ENCODE results near the gene TUBAL3. TPM values are rescaled to one million over a fixed set of nuclear protein-coding genes. Genes with fewer than 3 reads are reported as not detected.
A peak's percentile ranks its signal among the peaks of the same experiment; 100 is the strongest.

The TUBAL3 gene
- total RNA-seq = not detected in 2 replicates
- long read RNA-seq = 0 reads

DNA sequence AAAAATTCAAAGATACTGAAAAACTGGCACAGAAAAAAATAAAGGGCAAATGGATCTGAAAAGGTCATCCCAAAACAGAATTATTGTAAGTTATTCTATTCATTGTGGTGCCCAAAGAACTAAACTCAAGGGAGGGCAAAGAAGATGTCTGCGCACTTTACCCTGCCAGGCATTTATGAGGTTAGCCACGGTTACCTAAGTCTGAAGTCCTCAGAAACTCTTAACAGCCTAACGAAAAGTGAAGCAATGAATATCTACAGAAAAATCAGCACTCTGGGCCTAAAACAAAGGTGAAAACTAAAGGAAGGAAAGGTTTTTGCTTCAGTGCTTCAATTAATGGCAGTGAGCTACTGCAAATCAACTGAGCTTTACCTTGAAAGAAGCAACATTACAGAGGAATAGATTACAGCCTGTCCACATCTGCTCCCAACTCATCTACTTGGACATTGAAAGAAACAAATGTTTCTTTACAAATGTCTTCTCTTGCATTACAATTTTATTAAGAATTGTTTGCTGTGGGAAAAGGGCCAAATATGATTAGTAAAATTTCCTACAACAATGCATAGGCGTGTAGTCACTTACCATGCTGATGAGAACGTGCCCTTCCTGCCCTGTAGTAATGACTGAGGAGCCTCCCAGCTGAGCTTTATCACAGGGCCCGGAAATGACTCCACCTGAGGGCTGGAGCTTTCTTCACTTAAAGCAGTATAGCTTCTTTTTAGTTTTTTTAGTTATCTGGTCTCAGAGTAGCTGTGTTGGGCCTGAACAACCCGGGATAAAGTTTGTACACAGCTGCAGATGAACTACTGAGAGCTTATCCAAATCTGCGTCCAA is at the start of gene TUBAL3:
TUBAL3 (minus strand) TSS at position 621 of the 834 bp plus-strand sequence; CDS start at position 585, 36 bp downstream.
- H3K4me1 Mint-ChIP-seq = no peaks in the 10 kb centered on the region
- no peak within 1 kb of the TSS for H3K4me3 Mint-ChIP-seq
- peaks cover 2% of the 10 kb centered on the region for H3K36me3 Mint-ChIP-seq (ENCODE audit: low read depth)
- TF ChIP-seq, protein P1, sequence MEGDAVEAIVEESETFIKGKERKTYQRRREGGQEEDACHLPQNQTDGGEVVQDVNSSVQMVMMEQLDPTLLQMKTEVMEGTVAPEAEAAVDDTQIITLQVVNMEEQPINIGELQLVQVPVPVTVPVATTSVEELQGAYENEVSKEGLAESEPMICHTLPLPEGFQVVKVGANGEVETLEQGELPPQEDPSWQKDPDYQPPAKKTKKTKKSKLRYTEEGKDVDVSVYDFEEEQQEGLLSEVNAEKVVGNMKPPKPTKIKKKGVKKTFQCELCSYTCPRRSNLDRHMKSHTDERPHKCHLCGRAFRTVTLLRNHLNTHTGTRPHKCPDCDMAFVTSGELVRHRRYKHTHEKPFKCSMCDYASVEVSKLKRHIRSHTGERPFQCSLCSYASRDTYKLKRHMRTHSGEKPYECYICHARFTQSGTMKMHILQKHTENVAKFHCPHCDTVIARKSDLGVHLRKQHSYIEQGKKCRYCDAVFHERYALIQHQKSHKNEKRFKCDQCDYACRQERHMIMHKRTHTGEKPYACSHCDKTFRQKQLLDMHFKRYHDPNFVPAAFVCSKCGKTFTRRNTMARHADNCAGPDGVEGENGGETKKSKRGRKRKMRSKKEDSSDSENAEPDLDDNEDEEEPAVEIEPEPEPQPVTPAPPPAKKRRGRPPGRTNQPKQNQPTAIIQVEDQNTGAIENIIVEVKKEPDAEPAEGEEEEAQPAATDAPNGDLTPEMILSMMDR (conservative IDR thresholded peaks at IDR 0.05) = no peak
- no peak for DNase-seq (ENCODE audit: low read depth, low spot score)
- peaks cover 8% of the 10 kb centered on the region for H3K9me3 Mint-ChIP-seq
- peaks cover 14% of the 10 kb centered on the region for H3K27me3 Mint-ChIP-seq (ENCODE audit: low read depth)
- H3K27ac Mint-ChIP-seq (ENCODE audit: unreplicated experiment) = no peak within 1 kb of the TSS

DNA sequence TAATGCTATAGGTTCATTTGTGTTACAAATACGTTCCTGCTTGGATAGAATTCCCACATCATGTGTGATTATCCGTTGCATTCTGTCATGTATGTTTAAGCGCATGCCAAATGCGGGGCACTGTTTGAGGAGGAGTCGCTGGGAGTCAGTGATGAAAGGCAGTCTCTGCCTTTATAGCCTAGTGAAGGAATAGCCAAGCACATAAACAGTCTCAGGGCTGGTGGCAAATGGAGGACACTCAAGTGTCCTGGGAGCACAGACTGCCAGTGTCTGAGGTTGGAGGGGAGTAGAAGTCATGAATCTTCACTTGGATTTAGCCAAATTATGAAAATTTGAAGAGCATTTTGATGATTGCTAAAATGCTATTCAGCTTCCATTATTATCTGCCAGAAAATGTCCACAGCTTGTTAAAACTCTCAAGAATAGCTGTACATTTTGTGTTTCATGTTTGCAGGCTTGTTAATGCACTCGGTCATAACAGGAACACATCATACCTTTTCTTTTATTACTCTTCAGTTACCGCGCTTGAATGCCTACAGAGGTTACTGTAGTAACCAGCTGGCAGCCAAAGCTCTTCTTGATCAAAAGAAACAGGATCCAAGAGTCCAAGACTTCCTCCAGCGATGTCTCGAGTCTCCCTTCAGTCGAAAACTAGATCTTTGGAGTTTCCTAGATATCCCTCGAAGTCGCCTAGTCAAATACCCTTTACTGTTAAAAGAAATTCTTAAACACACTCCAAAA is 49.3 kb upstream of the TUBAL3 start:
- no peak overlapping the region for H3K27ac Mint-ChIP-seq (ENCODE audit: unreplicated experiment)
- no peaks in the 10 kb centered on the region for H3K9me3 Mint-ChIP-seq
- H3K4me1 Mint-ChIP-seq = peaks cover 19% of the 10 kb centered on the region
- no peak for DNase-seq (ENCODE audit: low read depth, low spot score)
- H3K27me3 Mint-ChIP-seq (ENCODE audit: low read depth) = no peaks in the 10 kb centered on the region
- peaks cover 21% of the 10 kb centered on the region for H3K36me3 Mint-ChIP-seq (ENCODE audit: low read depth)
- TF ChIP-seq, protein P1 (conservative IDR thresholded peaks at IDR 0.05) = no peak
- H3K4me3 Mint-ChIP-seq = no peak overlapping the region

DNA sequence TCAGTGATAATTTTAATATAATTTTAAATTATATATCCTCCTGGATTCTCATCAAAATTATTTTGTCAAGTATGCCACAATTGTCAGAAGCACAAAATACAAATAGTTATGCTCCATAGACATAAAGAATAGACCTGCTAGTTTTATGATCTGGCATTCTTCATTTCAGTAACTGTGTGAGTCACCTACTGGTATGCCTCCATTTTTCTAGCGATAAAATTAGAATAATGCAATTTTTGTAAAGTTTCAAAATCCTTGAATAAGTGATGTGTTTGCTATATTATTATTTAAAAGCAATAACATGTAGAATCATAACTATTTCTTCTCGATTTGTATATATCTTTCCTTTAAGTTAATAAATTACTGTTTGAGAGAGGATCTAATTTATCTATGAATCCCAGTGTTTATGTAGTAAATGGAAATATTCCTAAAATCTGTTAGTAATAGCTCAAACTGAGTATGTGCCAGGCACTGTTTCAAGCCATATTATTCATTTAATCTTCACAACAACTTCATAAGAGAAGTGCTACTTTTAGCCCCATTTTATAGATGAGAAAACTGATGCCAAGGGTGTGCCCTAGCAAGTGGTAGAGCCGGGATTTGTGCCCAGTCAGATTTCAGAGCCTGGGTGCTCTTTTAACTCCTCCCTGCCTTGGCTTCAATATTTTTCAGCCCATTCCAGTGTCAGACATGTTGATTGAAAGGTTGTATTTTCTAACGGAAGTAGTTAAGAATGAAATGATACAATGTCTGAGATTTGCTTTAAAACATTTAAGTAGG is 46.2 kb upstream of the TUBAL3 start:
- Mint-ChIP-seq H3K4me1 (peaks cover 41% of the 10 kb centered on the region), H3K27me3 (ENCODE audit: low read depth) (no peaks in the 10 kb centered on the region), H3K9me3 (no peaks in the 10 kb centered on the region), H3K27ac (ENCODE audit: unreplicated experiment) (peak overlapping the region; percentile 79), H3K36me3 (ENCODE audit: low read depth) (peaks cover 10% of the 10 kb centered on the region), H3K4me3 (peak overlapping the region; percentile 49)
- TF ChIP-seq, protein P1 (conservative IDR thresholded peaks at IDR 0.05) = no peak
- DNase-seq (ENCODE audit: low read depth, low spot score) = no peak

DNA sequence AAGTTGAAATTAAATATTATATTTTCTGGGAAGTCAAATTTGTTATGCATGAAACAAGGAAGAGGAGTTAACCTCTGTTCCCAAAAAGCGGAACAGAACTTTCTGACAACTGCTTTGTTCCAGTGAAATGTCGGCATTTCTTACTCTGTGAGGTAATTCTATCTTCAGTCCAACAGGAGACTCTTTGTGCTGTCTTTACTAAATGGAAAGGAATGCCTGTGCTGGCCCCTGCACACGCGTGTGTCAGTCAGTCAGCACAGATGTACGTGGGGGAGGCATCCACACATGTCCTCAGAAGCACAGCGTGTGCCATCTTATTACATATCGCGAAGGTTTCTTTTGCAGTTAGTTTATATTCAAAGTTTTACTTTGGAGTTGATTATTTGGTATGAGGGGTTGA is 45.2 kb upstream of the TUBAL3 start:
- Mint-ChIP-seq H3K36me3 (ENCODE audit: low read depth) (peaks cover 10% of the 10 kb centered on the region), H3K4me1 (peaks cover 41% of the 10 kb centered on the region), H3K27ac (ENCODE audit: unreplicated experiment) (peak overlapping the region; percentile 96), H3K27me3 (ENCODE audit: low read depth) (no peaks in the 10 kb centered on the region), H3K4me3 (peak overlapping the region; percentile 81), H3K9me3 (no peaks in the 10 kb centered on the region)
- DNase-seq (ENCODE audit: low read depth, low spot score) = no peak
- TF ChIP-seq, protein P1 (conservative IDR thresholded peaks at IDR 0.05) = peak; percentile 33

DNA sequence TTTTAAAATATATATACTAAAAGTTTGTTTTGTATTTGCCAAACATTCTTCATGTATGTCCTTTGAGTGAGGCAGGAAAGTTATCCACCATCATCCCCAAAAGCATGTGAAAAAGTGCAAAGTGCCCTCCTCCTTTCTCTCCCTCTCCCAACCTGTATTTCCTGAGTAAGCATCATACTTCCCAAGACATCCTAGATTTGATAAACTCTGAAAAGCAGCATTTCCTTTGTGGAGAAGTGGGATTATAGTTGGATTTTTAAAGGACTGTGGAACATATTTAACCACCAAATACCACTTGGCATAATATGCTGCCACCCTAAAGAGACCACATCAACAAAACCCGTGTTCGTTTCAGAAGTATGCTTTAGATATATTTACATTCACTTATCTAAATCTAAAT is 44.6 kb upstream of the TUBAL3 start:
- Mint-ChIP-seq H3K4me1 (peaks cover 41% of the 10 kb centered on the region), H3K9me3 (no peaks in the 10 kb centered on the region), H3K27ac (ENCODE audit: unreplicated experiment) (peak overlapping the region; percentile 91), H3K36me3 (ENCODE audit: low read depth) (peaks cover 10% of the 10 kb centered on the region), H3K4me3 (peak overlapping the region; percentile 22), H3K27me3 (ENCODE audit: low read depth) (no peaks in the 10 kb centered on the region)
- TF ChIP-seq, protein P1 (conservative IDR thresholded peaks at IDR 0.05) = no peak
- no peak for DNase-seq (ENCODE audit: low read depth, low spot score)
